DND-41 (cell line): ENCODE measurements around the gene EXD3.

Experiments
- CTCF ChIP-seq: IDR thresholded peaks from 2 replicates; pipeline ENCODE4 v1.5.1; 2012; ENCODE audit warnings: borderline replicate concordance, low read length, moderate library complexity, mild to moderate bottlenecking; ENCODE audit not compliant: poor library complexity, severe bottlenecking; ENCODE audit errors: extremely low read depth
- EZH2 ChIP-seq: IDR thresholded peaks from 3 replicates; pipeline ENCODE4 v1.6.1; 2012; ENCODE audit warnings: borderline replicate concordance, low read depth, mild to moderate bottlenecking, moderate library complexity, low read length, inconsistent platforms; ENCODE audit not compliant: severe bottlenecking

GRCh38 chr9:137266585-137267453 is 156.1 kb downstream of the EXD3 start:
- TF ChIP-seq CTCF (no peak), EZH2 (no peak)
